Neural crest cell (in vitro differentiated cells): ENCODE data around the gene RAP1GAP2. TPM values are rescaled to one million over a fixed set of nuclear protein-coding genes. Genes with fewer than 3 reads are reported as not detected.

Experiments
- DNase-seq: peaks from one replicate; pipeline ENCODE4 v3.0.0; 2021; ENCODE audit warnings: low read depth, mixed read lengths, low spot score
- H3K27ac Mint-ChIP-seq: one replicate; pipeline ENCODE4 v1.8.0; 2021; ENCODE audit warnings: mild to moderate bottlenecking, mixed read lengths; ENCODE audit not compliant: unreplicated experiment
- H3K27me3 Mint-ChIP-seq: 2 replicates; pipeline ENCODE4 v1.8.0; 2021; ENCODE audit warnings: low read depth, mild to moderate bottlenecking, mixed read lengths
- H3K36me3 Mint-ChIP-seq: 2 replicates; pipeline ENCODE4 v1.8.0; 2021; ENCODE audit warnings: low read depth, mild to moderate bottlenecking, mixed read lengths
- H3K4me1 Mint-ChIP-seq: 2 replicates; pipeline ENCODE4 v1.8.0; 2021; ENCODE audit warnings: mixed read lengths
- H3K4me3 Mint-ChIP-seq: one replicate; pipeline ENCODE4 v1.8.0; 2021; ENCODE audit warnings: mild to moderate bottlenecking, mixed read lengths
- H3K9me3 Mint-ChIP-seq: 2 replicates; pipeline ENCODE4 v1.8.0; 2021; ENCODE audit warnings: mixed read lengths
- total RNA-seq: library from RNA; stranded (reverse); gene quantifications from 2 replicates; pipeline ENCODE4 v1.2.1, GENCODE V29; 2021
- TF ChIP-seq, protein P1 (sequence below): fragments of 200-600 bp; sonication (generic); conservative IDR thresholded peaks from 2 replicates; pipeline ENCODE4 v1.5.0; 2021; ENCODE audit warnings: antibody characterized with exemption, mild to moderate bottlenecking

Gene RAP1GAP2
- total RNA-seq, 1 donor from 2014 or later: 1.0 TPM

DNA sequence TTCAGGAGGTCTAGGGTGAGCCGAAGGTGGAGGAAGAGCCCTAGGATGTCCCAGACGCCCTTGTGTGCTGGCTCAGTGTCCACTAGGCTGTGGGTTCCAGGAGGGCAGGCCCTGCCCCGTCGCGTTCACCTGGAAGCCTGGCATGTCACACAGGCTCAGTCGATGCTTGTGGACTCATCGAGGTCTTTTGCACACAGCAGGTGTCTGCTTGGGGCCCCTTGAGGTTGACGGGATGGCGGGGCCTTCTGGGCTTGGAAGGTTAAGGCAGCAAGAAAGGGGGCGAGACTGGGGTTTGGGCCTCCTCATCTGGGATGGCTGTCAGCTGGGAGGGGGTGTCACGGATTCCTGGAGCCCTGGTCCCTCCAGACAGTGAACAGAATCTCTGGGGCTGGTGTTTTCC is 1.9 kb downstream of the RAP1GAP2 start:
- no peak for DNase-seq
- peaks cover 11% of the 10 kb centered on the region for H3K27me3 Mint-ChIP-seq
- no peaks in the 10 kb centered on the region for H3K9me3 Mint-ChIP-seq
- no peak overlapping the region for H3K27ac Mint-ChIP-seq
- no peaks in the 10 kb centered on the region for H3K36me3 Mint-ChIP-seq
- no peaks in the 10 kb centered on the region for H3K4me1 Mint-ChIP-seq
- TF ChIP-seq, protein P1, sequence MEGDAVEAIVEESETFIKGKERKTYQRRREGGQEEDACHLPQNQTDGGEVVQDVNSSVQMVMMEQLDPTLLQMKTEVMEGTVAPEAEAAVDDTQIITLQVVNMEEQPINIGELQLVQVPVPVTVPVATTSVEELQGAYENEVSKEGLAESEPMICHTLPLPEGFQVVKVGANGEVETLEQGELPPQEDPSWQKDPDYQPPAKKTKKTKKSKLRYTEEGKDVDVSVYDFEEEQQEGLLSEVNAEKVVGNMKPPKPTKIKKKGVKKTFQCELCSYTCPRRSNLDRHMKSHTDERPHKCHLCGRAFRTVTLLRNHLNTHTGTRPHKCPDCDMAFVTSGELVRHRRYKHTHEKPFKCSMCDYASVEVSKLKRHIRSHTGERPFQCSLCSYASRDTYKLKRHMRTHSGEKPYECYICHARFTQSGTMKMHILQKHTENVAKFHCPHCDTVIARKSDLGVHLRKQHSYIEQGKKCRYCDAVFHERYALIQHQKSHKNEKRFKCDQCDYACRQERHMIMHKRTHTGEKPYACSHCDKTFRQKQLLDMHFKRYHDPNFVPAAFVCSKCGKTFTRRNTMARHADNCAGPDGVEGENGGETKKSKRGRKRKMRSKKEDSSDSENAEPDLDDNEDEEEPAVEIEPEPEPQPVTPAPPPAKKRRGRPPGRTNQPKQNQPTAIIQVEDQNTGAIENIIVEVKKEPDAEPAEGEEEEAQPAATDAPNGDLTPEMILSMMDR: no peak
- H3K4me3 Mint-ChIP-seq: no peak overlapping the region

DNA sequence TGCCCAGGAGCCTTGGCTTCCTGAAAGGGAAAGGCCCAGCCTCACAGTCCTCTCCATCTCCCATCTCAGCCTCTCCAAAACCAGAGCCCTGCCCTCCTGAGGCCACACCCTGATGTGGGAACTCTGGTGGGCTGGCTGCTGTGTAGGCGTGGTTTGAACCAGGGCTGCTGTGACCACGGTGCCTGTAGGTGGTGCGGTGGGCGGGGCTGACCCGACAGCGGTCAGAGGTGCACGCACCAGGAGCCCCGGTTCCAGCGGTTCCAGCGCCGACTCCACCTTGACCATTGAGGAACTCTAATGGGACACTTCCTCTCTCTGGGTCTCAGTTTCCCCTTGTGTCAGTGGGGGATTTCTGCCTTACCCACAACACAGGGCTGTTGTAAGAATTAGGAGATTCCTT is 2.4 kb downstream of the RAP1GAP2 start:
- TF ChIP-seq, protein P1: no peak
- H3K36me3 Mint-ChIP-seq: no peaks in the 10 kb centered on the region
- H3K4me3 Mint-ChIP-seq: no peak overlapping the region
- DNase-seq: no peak
- no peak overlapping the region for H3K27ac Mint-ChIP-seq
- peaks cover 11% of the 10 kb centered on the region for H3K27me3 Mint-ChIP-seq
- H3K4me1 Mint-ChIP-seq: no peaks in the 10 kb centered on the region
- H3K9me3 Mint-ChIP-seq: no peaks in the 10 kb centered on the region

DNA sequence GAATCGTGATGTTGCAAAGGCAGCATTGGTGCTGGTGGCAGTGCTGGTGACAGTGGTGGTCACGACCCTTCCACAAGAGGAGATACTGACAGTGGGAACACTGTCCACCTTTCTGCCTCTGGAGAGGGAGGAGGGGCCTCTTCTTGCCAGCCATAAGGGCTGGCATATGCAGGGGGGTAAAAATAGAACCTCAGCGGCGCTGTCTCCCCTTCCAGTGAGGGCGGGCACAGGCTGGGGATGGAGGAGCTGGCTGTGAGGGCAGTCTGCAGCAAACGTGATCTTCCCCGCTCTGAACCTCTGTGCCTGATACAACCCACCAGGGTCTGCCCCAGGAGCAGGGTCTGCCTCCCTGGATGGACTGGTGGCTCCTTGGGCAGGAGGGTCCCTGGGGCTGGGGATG is 3.4 kb downstream of the RAP1GAP2 start:
- TF ChIP-seq, protein P1: no peak
- Mint-ChIP-seq H3K9me3 (no peaks in the 10 kb centered on the region), H3K4me1 (no peaks in the 10 kb centered on the region), H3K36me3 (no peaks in the 10 kb centered on the region), H3K4me3 (no peak overlapping the region), H3K27ac (no peak overlapping the region), H3K27me3 (peaks cover 11% of the 10 kb centered on the region)
- no peak for DNase-seq

DNA sequence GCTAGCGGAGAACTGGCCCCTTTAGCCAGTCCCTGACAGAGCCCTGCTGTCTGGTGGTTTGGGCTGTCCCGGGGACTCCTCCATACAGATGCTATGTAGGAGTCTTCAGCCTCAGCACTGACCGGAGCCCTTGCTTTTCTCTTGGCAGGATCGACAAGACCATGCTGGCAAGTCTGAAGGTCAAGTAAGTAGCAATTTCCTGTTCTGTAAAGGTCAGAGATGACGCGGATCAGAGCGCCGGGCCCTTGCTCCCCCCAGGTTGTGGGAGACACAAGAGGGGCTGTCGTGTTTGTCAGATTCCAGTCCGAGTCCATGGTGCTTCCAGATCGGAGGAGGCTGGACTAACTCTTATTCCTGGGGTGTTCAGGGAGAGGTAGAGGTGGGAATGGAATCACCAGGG is 4.1 kb downstream of the RAP1GAP2 start:
- H3K27ac Mint-ChIP-seq: no peak overlapping the region
- TF ChIP-seq, protein P1: no peak
- H3K9me3 Mint-ChIP-seq: no peaks in the 10 kb centered on the region
- H3K27me3 Mint-ChIP-seq: peaks cover 11% of the 10 kb centered on the region
- no peaks in the 10 kb centered on the region for H3K36me3 Mint-ChIP-seq
- H3K4me1 Mint-ChIP-seq: no peaks in the 10 kb centered on the region
- H3K4me3 Mint-ChIP-seq: no peak overlapping the region
- no peak for DNase-seq

DNA sequence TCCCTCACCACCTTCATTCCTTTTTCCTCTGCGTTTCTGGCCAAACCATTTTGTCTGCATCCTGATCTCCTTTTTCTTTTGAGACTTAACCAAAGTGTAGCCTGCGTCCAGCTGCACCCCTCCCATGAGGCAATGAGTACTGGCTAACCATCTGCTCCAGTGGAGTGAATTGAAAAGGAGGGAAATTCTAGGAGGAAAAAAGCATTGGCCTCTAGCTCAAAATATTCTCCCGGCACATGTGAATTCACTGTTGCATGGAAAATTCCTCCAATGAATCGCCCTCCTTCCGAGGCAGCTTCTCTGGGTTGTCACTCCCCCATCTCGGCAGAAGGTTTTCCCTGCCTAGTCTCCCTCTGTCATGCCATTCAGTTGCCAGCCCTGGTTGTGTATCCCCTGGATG is 5.6 kb downstream of the RAP1GAP2 start:
- H3K9me3 Mint-ChIP-seq: no peaks in the 10 kb centered on the region
- TF ChIP-seq, protein P1: no peak
- H3K27ac Mint-ChIP-seq: no peak overlapping the region
- H3K4me3 Mint-ChIP-seq: no peak overlapping the region
- H3K4me1 Mint-ChIP-seq: no peaks in the 10 kb centered on the region
- no peak for DNase-seq
- H3K36me3 Mint-ChIP-seq: no peaks in the 10 kb centered on the region
- H3K27me3 Mint-ChIP-seq: peaks cover 9% of the 10 kb centered on the region

DNA sequence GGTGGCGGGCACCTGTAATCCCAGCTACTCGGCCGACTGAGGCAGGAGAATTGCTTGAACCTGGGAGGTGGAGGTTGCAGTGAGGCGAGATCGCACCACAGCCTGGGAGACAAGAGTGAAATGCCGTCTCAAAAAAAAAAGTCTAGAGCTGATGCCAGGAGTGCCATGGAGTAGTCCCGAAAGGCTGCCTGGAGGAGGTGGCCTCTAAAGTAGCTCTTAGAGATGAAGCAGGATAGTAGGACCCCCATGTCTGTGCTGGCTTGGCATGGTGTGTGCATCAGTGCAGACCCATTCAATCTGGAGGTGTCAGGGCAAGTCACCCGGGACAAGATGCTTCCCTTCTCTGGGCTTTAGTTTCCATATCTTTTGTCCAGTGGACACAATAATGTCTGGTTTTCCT is 6.3 kb downstream of the RAP1GAP2 start:
- Mint-ChIP-seq H3K27ac (no peak overlapping the region), H3K27me3 (peaks cover 7% of the 10 kb centered on the region), H3K4me3 (no peak overlapping the region), H3K9me3 (no peaks in the 10 kb centered on the region), H3K36me3 (no peaks in the 10 kb centered on the region), H3K4me1 (no peaks in the 10 kb centered on the region)
- TF ChIP-seq, protein P1: no peak
- no peak for DNase-seq
